HCEC 1CT (cell line): ENCODE measurements around the gene GRIK3.

Experiments used
- DNase-seq: peaks from one replicate; pipeline ENCODE4 v3.0.0-alpha.2; 2017

The GRIK3 gene

GRCh38 chr1:37042506-37042905 lies 8.2 kb upstream of the GRIK3 start:
- DNase-seq = no peak

- no peak for DNase-seq
Measured at GRCh38 chr1:37041483-37041882, 7.2 kb upstream of the GRIK3 start.

GRCh38 chr1:37040773-37041172 lies 6.5 kb upstream of the GRIK3 start:
- no peak for DNase-seq

GRCh38 chr1:37040261-37040660 lies 5.9 kb upstream of the GRIK3 start:
- DNase-seq = no peak

GRCh38 chr1:37038227-37039093 lies 4.1 kb upstream of the GRIK3 start:
- DNase-seq = peak; percentile 2

GRCh38 chr1:37037690-37038089 lies 3.4 kb upstream of the GRIK3 start:
- no peak for DNase-seq

- DNase-seq = no peak
Measured at GRCh38 chr1:37036667-37037053, 2.3 kb upstream of the GRIK3 start.

GRCh38 chr1:37035796-37036666 lies 1.7 kb upstream of the GRIK3 start:
- no peak for DNase-seq

- no peak for DNase-seq
Measured at GRCh38 chr1:37035014-37035691, 838 bp upstream of the GRIK3 start.

GRCh38 chr1:37033355-37034101 lies 787 bp downstream of the GRIK3 start:
- no peak for DNase-seq

GRCh38 chr1:37032660-37033354 lies 1.5 kb downstream of the GRIK3 start:
- DNase-seq = no peak

- no peak for DNase-seq
Measured at GRCh38 chr1:37031871-37032270, 2.4 kb downstream of the GRIK3 start.

GRCh38 chr1:37031429-37031828 lies 2.9 kb downstream of the GRIK3 start:
- no peak for DNase-seq

GRCh38 chr1:37028981-37029617 lies 5.2 kb downstream of the GRIK3 start:
- DNase-seq = no peak

GRCh38 chr1:37021502-37021901 lies 12.8 kb downstream of the GRIK3 start:
- no peak for DNase-seq

- DNase-seq = no peak
Measured at GRCh38 chr1:37020653-37021277, 13.6 kb downstream of the GRIK3 start.

GRCh38 chr1:37018510-37018909 lies 15.8 kb downstream of the GRIK3 start:
- DNase-seq = no peak

GRCh38 chr1:37017720-37018119 lies 16.6 kb downstream of the GRIK3 start:
- no peak for DNase-seq

GRCh38 chr1:37016121-37016520 lies 18.2 kb downstream of the GRIK3 start:
- no peak for DNase-seq

- DNase-seq = no peak
Measured at GRCh38 chr1:37015713-37016112, 18.6 kb downstream of the GRIK3 start.

GRCh38 chr1:37012226-37012625 lies 22.1 kb downstream of the GRIK3 start:
- DNase-seq = no peak
